Cardiac fibroblast (primary cell): ENCODE results near the gene NUAK2.
"Not testable (repeated sequence)": the region's sequence is repeated elsewhere in the genome, so short reads cannot be mapped to it uniquely, and the experiment has no call there.

Source experiments
- DNase-seq, 2 donors: peaks; one replicate each; pipeline versions ENCODE4 v3.0.0 to v3.0.0-alpha.2; 2010; ENCODE audit warnings: low read depth in 2 of 2
- H3K4me3 ChIP-seq, 2 donors: replicated peaks in 1 of 2; 1 replicate in 1 of 2; 2 replicates in 1 of 2; pipeline ENCODE4 v1.5.1; 2011; ENCODE audit warnings: low read depth in 2 of 2, low read length in 2 of 2, mild to moderate bottlenecking in 2 of 2, moderate library complexity in 1 of 2
- TF ChIP-seq, protein P1 (sequence below): IDR thresholded peaks from one replicate; pipeline ENCODE4 v1.5.1; 2011; ENCODE audit warnings: low read depth, mild to moderate bottlenecking, low read length, inconsistent platforms

NUAK2 gene

DNA sequence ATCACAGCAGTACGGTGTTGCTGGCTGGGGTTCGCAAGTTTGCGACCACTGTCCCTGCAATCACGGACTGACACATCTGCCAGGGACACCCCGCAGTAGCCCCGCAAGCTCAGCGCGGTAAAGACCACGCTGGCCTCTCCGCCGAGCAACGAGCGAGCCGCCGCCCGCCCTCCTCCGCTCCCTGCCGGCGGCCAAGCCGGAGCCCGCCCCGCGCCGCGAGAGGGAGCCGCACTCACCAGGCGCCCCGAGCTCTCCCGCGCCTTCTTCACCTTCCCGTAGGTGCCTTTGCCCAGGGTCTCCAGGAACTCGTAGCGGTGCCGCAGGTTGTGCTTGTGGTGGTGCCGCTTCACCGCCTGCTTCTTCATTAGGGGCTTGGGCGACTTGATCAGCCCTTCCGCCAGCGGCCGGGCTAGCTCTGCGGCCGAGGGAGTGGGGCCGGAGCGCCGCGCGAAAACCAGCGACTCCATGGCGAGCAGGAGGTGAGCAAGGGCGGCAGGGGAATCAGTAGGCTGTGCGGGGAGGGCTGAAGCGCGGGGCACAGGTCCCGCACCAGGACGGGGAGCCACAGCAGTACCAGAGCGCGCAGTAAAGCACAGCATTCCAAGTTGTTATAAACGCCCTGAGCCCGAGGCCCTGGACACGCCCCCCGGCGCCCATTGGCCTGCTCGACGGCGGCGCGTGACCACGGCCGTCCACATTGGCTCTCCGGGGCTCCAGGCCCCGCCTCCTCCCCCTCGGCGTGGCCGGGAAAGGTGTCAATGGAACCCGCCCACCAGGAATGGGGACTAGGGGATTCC, at the start of gene NUAK2:
TSS of gene NUAK2 (minus strand) at position 584 of the 797 bp plus-strand sequence. CDS start at position 467, 117 bp downstream.
- TF ChIP-seq, protein P1, sequence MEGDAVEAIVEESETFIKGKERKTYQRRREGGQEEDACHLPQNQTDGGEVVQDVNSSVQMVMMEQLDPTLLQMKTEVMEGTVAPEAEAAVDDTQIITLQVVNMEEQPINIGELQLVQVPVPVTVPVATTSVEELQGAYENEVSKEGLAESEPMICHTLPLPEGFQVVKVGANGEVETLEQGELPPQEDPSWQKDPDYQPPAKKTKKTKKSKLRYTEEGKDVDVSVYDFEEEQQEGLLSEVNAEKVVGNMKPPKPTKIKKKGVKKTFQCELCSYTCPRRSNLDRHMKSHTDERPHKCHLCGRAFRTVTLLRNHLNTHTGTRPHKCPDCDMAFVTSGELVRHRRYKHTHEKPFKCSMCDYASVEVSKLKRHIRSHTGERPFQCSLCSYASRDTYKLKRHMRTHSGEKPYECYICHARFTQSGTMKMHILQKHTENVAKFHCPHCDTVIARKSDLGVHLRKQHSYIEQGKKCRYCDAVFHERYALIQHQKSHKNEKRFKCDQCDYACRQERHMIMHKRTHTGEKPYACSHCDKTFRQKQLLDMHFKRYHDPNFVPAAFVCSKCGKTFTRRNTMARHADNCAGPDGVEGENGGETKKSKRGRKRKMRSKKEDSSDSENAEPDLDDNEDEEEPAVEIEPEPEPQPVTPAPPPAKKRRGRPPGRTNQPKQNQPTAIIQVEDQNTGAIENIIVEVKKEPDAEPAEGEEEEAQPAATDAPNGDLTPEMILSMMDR: no peak
- H3K4me3 ChIP-seq: peak within 1 kb of the TSS; percentile 90
- peak; percentile 88 to 89 for DNase-seq

DNA sequence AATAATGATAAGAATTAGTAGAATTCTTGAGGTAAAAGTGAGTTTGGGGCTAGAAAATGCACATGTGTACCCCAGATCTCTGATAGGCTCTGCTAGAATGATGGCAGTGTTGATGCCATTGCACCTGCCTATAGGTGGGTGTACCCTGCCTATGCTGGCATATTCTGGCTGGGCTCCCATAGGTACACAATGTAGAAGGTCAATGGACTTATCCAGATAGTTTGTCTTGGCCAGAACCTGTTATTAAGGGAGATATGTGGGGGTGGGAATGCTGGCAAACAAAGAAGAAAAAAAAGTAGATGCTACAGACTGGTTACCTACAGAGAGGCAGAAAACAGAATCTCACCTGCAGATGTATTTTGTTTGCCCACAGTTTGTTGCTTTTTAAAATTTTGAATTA, 49.2 kb upstream of the NUAK2 start:
- TF ChIP-seq, protein P1: no peak
- no peak for DNase-seq
- H3K4me3 ChIP-seq: no peak overlapping the region

DNA sequence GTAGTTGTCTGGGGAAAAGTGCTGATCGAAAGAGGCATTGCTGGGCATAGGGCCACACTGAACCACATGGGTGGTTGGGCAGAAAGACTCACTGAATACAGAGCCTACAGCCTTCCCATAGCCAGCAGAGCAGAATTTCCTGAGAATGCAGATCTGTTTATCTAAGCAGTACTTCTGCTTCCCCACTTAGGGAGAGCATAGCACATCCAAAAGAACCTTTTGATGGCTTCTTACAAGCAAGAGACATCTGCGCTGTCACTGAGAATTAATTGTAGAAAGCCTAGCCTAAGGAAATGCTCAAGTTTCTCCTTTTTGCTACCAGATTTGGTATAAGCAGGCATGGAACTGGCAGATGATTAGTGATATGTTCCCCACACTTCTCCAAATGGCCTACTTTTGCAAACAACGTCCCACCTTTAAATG, 48.2 kb upstream of the NUAK2 start:
- no peak for DNase-seq
- H3K4me3 ChIP-seq: no peak overlapping the region
- TF ChIP-seq, protein P1: no peak

DNA sequence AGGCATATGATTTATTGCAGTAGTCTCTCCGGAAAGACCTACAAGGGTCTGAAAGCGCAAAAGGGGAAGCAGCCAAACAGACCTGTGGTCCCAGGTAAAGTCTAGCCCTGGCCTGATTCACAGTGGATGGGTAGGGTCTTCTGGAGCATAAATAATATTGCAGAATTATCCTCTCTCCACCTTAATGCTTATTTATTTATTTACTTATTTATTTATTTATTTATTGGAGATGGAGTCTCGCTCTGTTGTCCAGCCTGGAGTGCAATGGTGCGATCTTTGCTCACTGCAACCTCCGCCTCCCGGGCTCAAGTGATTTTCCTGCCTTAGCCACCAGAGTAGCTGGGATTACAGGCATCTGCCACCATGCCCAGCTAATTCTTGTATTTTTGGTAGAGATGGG, 46.9 kb upstream of the NUAK2 start:
- no peak overlapping the region for H3K4me3 ChIP-seq
- no peak for DNase-seq
- TF ChIP-seq, protein P1: no peak

DNA sequence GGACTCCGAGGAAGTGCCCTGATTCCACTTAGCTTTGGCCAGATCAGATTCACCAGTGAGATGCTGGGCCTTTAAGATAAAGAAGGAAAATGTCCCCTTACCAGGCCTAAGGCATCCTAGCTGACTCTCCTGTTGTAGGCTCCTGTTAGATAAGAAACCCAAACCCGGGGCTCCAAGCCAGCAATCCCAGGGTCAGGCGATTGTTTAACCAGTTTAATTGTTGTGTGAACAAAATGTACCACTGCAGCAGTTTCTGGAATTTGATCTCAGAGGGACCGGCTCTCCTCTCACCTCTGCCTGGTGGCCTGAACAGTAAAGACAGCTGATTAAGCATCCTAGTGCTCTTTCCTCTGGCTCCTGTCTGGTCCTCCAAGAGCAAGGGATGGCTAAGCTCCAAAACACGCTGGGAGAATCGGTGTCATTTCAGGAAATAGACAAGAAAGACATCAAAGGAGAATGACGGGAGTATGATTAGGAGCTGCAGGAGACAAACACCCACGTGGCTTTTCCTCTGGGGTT, 44.5 kb upstream of the NUAK2 start:
- no peak overlapping the region for H3K4me3 ChIP-seq
- DNase-seq: peak; percentile 61 to 69
- TF ChIP-seq, protein P1: no peak

DNA sequence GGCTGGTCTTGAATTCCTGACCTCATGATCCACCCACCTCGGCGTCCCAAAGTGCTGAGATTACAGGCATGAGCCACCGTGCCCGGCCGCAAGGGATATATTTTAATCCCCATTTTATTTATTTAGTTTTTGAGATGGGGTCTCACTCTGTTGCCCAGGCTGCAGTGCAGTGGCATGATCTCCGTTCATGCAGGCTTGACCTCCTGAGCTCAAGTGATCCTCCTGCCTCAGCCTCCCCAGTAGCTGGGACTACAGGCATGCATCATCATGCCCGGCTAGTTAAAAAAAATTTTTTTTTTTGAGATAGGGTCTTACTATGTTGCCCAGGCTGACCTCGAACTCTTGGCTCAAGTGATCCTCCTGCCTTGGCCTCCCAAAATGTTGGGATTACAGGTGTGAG, 43.5 kb upstream of the NUAK2 start:
- not testable (repeated sequence) for DNase-seq, H3K4me3 ChIP-seq

DNA sequence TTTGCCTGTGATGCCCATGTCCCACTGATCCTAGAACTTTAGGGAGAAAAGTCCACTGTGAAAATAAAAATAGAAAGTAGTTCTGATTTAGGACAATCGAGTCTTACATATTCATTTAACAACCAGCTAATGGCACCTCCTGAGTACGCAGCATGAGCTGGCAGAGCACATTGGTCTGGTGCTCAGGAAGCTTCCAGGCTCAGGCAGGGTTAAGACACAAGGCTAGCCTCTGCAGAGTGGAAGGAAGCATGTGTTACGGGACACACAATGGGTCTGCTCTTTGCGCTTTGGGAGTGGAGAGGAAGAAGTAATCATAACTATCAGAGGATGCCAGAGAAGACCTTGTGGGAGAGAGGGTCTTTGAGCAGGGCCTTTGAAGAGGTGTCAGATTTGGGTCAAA, 39.3 kb upstream of the NUAK2 start:
- no peak overlapping the region for H3K4me3 ChIP-seq
- DNase-seq: no peak
- TF ChIP-seq, protein P1: no peak
